HT1080 (cell line): Measurements from ENCODE around the gene NLGN3. TPM values are rescaled to one million over a fixed set of nuclear protein-coding genes. Genes with fewer than 3 reads are reported as not detected.

ENCODE experiments used
- DNase-seq: peaks from one replicate; pipeline ENCODE4 v3.0.0-alpha.2; 2015; ENCODE audit warnings: low read depth
- total RNA-seq: library from RNA; depleted of rRNA; stranded (reverse); fragments of >200 nt; shearing (Covaris generic); gene quantifications from 2 replicates; pipeline ENCODE4 v1.2.3, GENCODE V29; 2014

NLGN3 gene
- total RNA-seq, 1 experiment from 2014 or later = 0.06 TPM

DNA sequence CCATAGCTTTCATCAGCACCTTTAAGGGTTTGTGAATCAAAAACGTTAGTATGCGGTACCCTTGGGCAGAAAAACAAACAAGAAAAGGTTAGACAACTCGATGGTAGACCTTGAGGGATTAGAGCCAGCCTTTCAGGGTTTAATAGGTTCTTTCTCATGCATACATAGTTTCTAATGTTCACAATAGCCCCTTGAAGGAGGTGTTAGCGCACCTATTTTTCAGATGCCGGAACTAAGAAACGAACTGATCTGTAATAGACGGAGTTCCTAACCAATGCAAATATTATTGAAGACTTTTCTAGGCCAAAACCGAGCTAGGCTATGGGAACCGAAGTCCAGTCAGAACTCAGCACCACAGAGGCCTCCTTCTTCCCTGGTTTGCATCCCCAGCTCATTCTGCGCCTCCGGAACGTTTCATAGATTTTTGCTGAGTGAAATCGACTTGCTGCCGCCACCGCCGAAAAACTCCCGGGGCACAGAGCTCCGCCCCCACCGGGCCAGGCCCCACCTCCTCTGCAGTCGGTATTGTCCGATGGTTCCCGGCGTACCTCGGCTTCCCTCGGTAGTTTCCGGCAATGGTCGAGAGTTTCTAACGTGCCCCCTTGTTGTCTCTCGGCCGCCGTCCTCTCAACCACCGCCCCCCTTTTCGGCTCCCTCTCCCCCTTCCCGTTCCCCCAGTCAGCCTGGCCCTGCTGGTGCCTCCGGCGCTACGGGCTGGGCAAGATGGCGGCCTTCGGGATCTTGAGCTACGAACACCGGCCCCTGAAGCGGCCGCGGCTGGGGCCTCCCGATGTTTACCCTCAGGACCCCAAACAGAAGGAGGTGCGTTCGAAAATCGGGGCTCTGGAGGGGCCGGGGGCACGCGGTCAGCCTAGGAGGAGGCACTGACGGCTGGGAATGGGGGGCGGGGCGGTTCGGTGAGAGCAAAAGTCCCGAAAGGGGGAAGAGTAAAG lies 26.3 kb upstream of the NLGN3 start, which contains the start of gene MED12:
MED12 (plus strand) TSS at position 565 of the 953 bp plus-strand sequence; CDS start at position 724, 159 bp downstream.
- DNase-seq = peak; percentile 68

DNA sequence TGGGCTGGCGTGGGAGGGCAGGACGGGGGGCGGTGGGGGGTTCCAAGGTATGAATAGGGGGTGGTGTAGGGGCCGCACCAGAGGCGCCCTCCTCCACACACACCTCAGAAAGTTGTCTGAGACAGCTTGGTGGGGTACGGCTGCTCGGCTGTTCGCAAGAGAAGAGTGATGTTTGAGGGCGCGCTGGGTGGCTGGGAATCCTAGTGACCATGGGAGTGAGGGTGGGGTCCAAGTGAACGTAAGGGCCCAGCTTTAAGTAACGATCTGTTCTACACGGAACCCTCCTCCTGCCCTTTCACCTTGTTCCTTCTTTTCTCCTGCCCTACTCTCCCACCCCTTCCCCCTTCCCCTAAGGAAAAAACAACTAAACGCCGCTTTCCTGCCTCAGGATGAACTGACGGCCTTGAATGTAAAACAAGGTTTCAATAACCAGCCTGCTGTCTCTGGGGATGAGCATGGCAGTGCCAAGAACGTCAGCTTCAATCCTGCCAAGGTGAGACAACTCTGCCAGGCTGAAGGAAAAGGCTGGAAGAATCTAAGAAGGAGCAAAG lies 25.6 kb upstream of the NLGN3 start:
- no peak for DNase-seq

DNA sequence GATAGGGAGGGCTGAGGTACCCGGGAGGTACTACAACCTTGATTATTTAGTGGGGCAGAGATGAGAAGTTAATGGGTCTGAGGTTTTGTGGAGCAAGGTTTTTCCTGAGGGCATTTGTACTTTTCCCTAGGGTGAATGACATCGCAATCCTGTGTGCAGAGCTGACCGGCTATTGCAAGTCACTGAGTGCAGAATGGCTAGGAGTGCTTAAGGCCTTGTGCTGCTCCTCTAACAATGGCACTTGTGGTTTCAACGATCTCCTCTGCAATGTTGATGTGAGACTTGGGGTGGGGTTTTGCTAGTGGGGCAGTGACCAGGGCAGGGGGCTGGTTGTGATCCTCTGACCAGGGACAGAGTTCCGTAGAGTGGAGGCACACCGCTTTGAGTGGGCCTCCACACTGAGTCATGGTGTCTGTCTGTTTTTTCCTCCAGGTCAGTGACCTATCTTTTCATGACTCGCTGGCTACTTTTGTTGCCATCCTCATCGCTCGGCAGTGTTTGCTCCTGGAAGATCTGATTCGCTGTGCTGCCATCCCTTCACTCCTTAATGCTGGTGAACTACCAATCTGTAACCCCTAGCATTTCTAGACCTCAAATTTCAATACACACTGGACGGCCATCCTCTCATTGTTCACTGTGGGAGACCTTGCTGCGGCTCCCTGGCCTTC lies 16.3 kb upstream of the NLGN3 start:
- no peak for DNase-seq

DNA sequence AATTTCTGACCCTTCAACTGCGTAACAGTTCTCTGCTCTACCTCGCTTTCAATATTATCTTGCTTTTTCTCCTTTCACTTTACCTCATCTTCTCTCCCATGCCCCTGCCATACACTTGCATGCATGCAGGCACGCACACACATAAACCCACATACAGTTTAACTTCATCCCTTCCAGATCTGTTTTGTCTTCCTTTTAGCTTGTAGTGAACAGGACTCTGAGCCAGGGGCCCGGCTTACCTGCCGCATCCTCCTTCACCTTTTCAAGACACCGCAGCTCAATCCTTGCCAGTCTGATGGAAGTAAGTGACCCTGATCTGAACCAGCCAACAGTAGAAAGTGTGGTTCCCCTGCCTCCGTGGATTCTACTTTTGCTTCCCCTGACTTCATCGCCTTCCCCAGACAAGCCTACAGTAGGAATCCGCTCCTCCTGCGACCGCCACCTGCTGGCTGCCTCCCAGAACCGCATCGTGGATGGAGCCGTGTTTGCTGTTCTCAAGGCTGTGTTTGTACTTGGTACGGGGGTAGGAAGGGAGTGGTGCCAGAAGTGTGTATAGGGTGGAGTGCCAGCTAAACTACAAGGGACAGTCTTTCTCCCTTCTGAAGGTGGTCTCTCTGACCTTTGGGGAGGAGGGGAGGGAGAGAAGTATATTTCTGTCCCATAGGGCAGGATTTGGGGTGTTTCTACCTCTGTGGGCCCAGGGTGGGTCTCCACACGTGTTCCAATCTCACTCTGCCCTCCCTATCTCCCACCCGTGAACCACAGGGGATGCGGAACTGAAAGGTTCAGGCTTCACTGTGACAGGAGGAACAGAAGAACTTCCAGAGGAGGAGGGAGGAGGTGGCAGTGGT lies 15.5 kb upstream of the NLGN3 start:
- DNase-seq = peak; percentile 42

- DNase-seq = no peak
These were observed 13.1 kb upstream of the NLGN3 start for GRCh38 chrX:71131510-71131909.

DNA sequence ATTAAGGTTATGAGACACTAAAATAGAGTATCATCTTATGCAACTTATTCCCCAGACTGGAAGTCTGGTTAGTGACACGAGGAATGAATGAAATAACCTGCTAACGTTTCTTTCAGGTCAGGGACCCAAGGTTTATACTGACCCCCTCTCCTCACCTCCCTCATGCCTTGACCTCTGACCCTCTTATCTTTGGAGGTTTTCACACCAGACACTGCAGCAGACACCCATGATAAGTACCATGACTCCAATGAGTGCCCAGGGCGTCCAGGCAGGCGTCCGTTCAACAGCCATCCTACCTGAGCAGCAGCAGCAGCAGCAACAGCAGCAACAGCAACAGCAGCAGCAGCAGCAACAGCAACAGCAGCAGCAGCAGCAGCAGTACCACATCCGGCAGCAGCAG lies 4.2 kb upstream of the NLGN3 start:
- DNase-seq = no peak

GRCh38 chrX:71143508-71143907 lies 1.1 kb upstream of the NLGN3 start:
- DNase-seq = no peak

GRCh38 chrX:71147496-71148277 lies 3.0 kb downstream of the NLGN3 start:
- no peak for DNase-seq

DNA sequence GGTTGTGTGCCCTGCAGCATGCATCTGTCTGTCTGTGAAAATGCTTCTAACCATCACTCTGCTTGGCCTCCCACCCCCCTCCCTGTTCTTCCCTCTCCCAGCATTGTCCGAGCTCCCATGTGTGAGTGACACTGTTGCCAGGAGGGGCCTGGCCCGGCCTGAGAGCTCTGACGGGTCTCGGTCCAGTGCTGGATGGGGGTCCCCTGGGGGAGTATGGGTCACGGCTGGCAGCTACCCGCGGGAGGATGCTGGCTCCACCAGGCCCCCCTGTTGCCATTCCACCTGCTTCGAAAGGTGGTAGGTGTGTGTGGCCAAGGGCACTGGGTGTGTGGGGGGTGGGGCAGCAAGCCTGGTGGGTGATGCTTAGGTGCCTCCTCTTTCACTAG lies 3.6 kb downstream of the NLGN3 start:
- no peak for DNase-seq

- no peak for DNase-seq
These were observed 6.7 kb downstream of the NLGN3 start for GRCh38 chrX:71151366-71151765.

- no peak for DNase-seq
These were observed 9.6 kb downstream of the NLGN3 start for GRCh38 chrX:71154196-71154595.

DNA sequence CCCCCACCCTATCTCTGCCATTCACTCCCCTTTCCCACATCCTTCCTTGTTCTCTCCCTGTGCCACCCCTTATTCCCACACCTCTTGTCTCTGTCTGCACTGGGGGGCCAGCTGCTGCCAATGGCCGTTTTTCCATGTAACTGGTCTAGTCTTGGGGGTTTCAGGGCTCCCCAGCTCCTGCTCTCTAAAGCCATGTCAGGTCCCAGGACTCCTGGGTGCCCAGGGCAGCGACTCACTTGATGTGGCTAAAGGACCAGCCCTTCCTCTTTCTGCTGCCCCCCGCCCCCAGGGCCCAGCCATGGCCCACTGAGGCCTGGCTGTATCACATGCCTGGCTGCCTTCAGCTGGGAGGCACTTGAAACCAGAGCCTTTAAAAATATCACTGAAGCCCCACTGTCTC lies 10.0 kb downstream of the NLGN3 start:
- DNase-seq = no peak

- no peak for DNase-seq
These were observed 14.0 kb downstream of the NLGN3 start for GRCh38 chrX:71158603-71159002.

- DNase-seq = no peak
These were observed 14.7 kb downstream of the NLGN3 start for GRCh38 chrX:71159335-71159734.

GRCh38 chrX:71160475-71160874 lies 15.8 kb downstream of the NLGN3 start:
- DNase-seq = no peak

- DNase-seq = no peak
These were observed 18.3 kb downstream of the NLGN3 start for GRCh38 chrX:71162981-71163380.

DNA sequence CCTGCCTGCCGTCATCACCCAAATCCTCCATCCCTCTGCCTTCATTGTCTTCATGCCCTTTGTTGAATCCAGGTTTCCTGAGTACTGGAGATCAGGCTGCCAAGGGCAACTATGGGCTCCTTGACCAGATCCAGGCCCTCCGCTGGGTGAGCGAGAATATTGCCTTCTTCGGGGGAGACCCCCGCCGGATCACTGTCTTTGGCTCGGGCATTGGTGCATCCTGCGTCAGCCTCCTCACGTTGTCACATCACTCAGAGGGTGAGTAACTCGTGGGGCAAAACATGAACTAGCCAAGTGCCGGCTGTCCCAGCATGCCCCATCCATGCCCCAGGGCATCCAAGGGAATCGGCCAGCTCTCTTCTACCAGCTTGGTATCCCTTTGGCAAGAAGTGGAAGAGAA lies 19.4 kb downstream of the NLGN3 start:
- no peak for DNase-seq

DNA sequence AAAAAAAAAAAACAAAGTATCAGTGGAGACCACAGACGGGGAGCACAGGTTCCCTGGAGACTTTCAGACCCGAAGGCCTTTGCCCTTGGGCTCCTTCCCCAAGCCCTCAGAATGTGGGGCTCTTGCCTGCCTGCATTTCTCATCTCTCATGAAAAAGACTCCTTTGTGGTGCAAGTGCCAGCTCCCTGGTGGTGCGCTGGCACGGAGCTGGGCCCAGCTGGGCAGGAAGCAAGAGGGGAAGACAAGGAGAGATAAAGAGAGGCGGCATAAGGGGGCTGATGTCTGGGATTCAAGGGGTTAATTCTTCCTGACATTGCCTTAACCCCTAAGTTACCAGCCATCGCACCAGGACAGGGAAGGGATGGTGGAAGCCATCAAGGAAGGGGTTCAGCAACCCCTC lies 21.8 kb downstream of the NLGN3 start:
- no peak for DNase-seq

- DNase-seq = no peak
These were observed 22.6 kb downstream of the NLGN3 start for GRCh38 chrX:71167031-71167781.

DNA sequence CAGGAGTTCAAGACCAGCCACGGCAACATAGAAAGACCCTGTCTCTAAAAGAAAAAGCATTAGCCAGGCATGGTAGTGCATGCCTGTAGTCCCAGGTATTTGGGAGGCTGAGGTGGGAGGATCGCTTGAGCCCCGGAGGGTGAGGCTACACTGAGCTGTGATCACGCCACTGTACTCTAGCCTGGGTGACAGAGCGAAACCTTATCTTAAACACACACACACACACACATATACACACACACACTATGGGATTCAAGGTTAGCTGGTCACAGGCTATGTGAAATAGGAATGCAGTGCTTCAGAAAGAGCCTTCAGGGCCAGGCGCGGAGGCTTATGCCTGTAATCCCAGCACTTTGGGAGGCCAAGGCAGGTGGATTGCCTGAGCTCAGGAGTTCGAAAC lies 23.5 kb downstream of the NLGN3 start:
- DNase-seq = no peak
